Stimulated activated CD4-positive, alpha-beta T cell treated with anti-CD3 and anti-CD28 coated beads, TNF-alpha, amount 100 ng/mL, for 48 hours (primary cell): ENCODE data around the gene C12orf75.
"Not testable (repeated sequence)": the region's sequence is repeated elsewhere in the genome, so short reads cannot be mapped to it uniquely, and the experiment has no call there.

Experiments used
- DNase-seq, 3 donors: peaks; one replicate each; pipeline ENCODE4 v3.0.0-alpha.2; 2020; ENCODE audit warnings: low read depth in 3 of 3

C12orf75 gene

GRCh38 chr12:105378911-105379310, 48.4 kb downstream of the C12orf75 start:
- DNase-seq: no peak

- peak in 1 of 3 donors; percentile 4 for DNase-seq
Measured at GRCh38 chr12:105382771-105383622, 52.5 kb downstream of the C12orf75 start.

GRCh38 chr12:105384220-105384619, 53.7 kb downstream of the C12orf75 start:
- no peak for DNase-seq

GRCh38 chr12:105384916-105385535, 54.5 kb downstream of the C12orf75 start:
- no peak for DNase-seq

- no peak for DNase-seq
Measured at GRCh38 chr12:105386431-105386830, 55.9 kb downstream of the C12orf75 start.

- no peak for DNase-seq
Measured at GRCh38 chr12:105391231-105391630, 60.7 kb downstream of the C12orf75 start.

GRCh38 chr12:105393587-105393986, 63.1 kb downstream of the C12orf75 start:
- no peak for DNase-seq

- no peak for DNase-seq
Measured at GRCh38 chr12:105396024-105396423, 65.5 kb downstream of the C12orf75 start.

- no peak for DNase-seq
Measured at GRCh38 chr12:105396983-105397382, 66.5 kb downstream of the C12orf75 start.

- no peak for DNase-seq
Measured at GRCh38 chr12:105398930-105399329, 68.4 kb downstream of the C12orf75 start.

GRCh38 chr12:105399428-105400081, 69.1 kb downstream of the C12orf75 start:
- no peak for DNase-seq

GRCh38 chr12:105400227-105400626, 69.7 kb downstream of the C12orf75 start:
- no peak for DNase-seq

- DNase-seq: no peak
Measured at GRCh38 chr12:105401198-105401597, 70.7 kb downstream of the C12orf75 start.

- no peak for DNase-seq
Measured at GRCh38 chr12:105402366-105402765, 71.9 kb downstream of the C12orf75 start.

GRCh38 chr12:105403095-105403494, 72.6 kb downstream of the C12orf75 start:
- DNase-seq: no peak

- DNase-seq: not testable (repeated sequence)
Measured at GRCh38 chr12:105404134-105404533, 73.6 kb downstream of the C12orf75 start.

- no peak for DNase-seq
Measured at GRCh38 chr12:105406497-105406896, 76.0 kb downstream of the C12orf75 start.

- no peak for DNase-seq
Measured at GRCh38 chr12:105409279-105409678, 78.8 kb downstream of the C12orf75 start.

GRCh38 chr12:105409801-105410471, 79.4 kb downstream of the C12orf75 start:
- DNase-seq: no peak

GRCh38 chr12:105413911-105414487, 83.5 kb downstream of the C12orf75 start:
- no peak for DNase-seq

GRCh38 chr12:105417732-105418131, 87.2 kb downstream of the C12orf75 start:
- DNase-seq: no peak

- DNase-seq: no peak
Measured at GRCh38 chr12:105418229-105418628, 87.7 kb downstream of the C12orf75 start.
